GM23338 (cell line): ENCODE data around the gene CDC42BPG. TPM values are rescaled to one million over a fixed set of nuclear protein-coding genes. Genes with fewer than 3 reads are reported as not detected.

Experiments used
- ATAC-seq: fragments of 200-7000 bp; cut with Tn5 transposase; 3 replicates; pipeline ENCODE4 v1.9.1; 2020
- DNase-seq: peaks from one replicate; pipeline ENCODE4 v3.0.0-alpha.2; 2015; ENCODE audit warnings: low spot score
- H2AFZ ChIP-seq: fragments of 200-600 bp; sonication (generic); 2 replicates; pipeline ENCODE4 v1.8.0; 2016; ENCODE audit warnings: antibody characterized with exemption, mild to moderate bottlenecking, moderate library complexity
- H3F3A ChIP-seq: fragments of 200-600 bp; sonication (generic); replicated peaks from 2 replicates; pipeline ENCODE4 v1.8.0; 2017; ENCODE audit warnings: antibody characterized with exemption, mixed run types, low read depth
- H3K27ac ChIP-seq: fragments of 200-600 bp; sonication (generic); 2 replicates; pipeline ENCODE4 v1.6.1; 2016; ENCODE audit warnings: low read depth
- H3K27me3 ChIP-seq: fragments of 200-600 bp; sonication (generic); 2 replicates; pipeline ENCODE4 v1.8.0; 2016; ENCODE audit warnings: mild to moderate bottlenecking, mixed run types, moderate library complexity; ENCODE audit not compliant: insufficient read depth
- H3K36me3 ChIP-seq: fragments of 200-600 bp; sonication (generic); 2 replicates; pipeline ENCODE4 v1.8.0; 2016; ENCODE audit warnings: mild to moderate bottlenecking; ENCODE audit not compliant: insufficient read depth
- H3K4me1 ChIP-seq: fragments of 200-600 bp; sonication (generic); 2 replicates; pipeline ENCODE4 v1.8.0; 2016; ENCODE audit warnings: mild to moderate bottlenecking, moderate library complexity; ENCODE audit not compliant: insufficient read depth
- H3K4me2 ChIP-seq: fragments of 200-600 bp; sonication (generic); 2 replicates; pipeline ENCODE4 v1.7.1; 2017; ENCODE audit warnings: mixed run types
- H3K4me3 ChIP-seq: fragments of 200-600 bp; sonication (generic); 2 replicates; pipeline ENCODE4 v1.6.1; 2016; ENCODE audit warnings: mixed run types
- H3K79me2 ChIP-seq: fragments of 200-600 bp; sonication (generic); replicated peaks from 2 replicates; pipeline ENCODE4 v1.8.0; 2017; ENCODE audit warnings: mild to moderate bottlenecking; ENCODE audit not compliant: insufficient read depth
- H3K9me2 ChIP-seq: fragments of 200-600 bp; sonication (generic); 2 replicates; pipeline ENCODE4 v1.8.0; 2017; ENCODE audit not compliant: insufficient read depth
- H4K20me1 ChIP-seq: fragments of 200-600 bp; sonication (generic); replicated peaks from 2 replicates; pipeline ENCODE4 v1.8.0; 2017; ENCODE audit warnings: mild to moderate bottlenecking; ENCODE audit not compliant: insufficient read depth
- H3K27ac Mint-ChIP-seq: 2 replicates; pipeline ENCODE4 v1.8.0; 2020; ENCODE audit warnings: inconsistent platforms, mild to moderate bottlenecking, moderate library complexity, mixed read lengths
- H3K27me3 Mint-ChIP-seq: 3 replicates; pipeline ENCODE4 v1.8.0; 2022; ENCODE audit warnings: low read depth, mild to moderate bottlenecking, moderate library complexity, mixed read lengths, inconsistent platforms; ENCODE audit not compliant: insufficient read depth, poor library complexity
- H3K36me3 Mint-ChIP-seq: 3 replicates; pipeline ENCODE4 v1.8.0; 2021; ENCODE audit warnings: low read depth, mild to moderate bottlenecking, inconsistent platforms, moderate library complexity, mixed read lengths
- H3K4me1 Mint-ChIP-seq: 3 replicates; pipeline ENCODE4 v1.8.0; 2020; ENCODE audit warnings: mild to moderate bottlenecking, inconsistent platforms, mixed read lengths
- H3K4me3 Mint-ChIP-seq: 3 replicates; pipeline ENCODE4 v1.8.0; 2021; ENCODE audit warnings: moderate library complexity, mild to moderate bottlenecking, inconsistent platforms, mixed read lengths
- H3K9me3 Mint-ChIP-seq: 3 replicates; pipeline ENCODE4 v1.8.0; 2020; ENCODE audit warnings: moderate library complexity, mild to moderate bottlenecking, inconsistent platforms, mixed read lengths
- CREB1 ChIP-seq: fragments of 250-450 bp; sonication (Bioruptor Pico); IDR thresholded peaks from 2 replicates; pipeline ENCODE4 v1.5.0; 2020; ENCODE audit warnings: low read depth, mild to moderate bottlenecking, moderate library complexity
- CTCF ChIP-seq, 2 experiments: fragments of 200-600 bp in 1 of 2; sonication (generic) in 1 of 2; conservative IDR thresholded peaks; 2 replicates each; pipeline versions ENCODE4 v1.5.1 to v1.6.1; 2016 to 2017; ENCODE audit warnings: antibody characterized with exemption in 2 of 2, low read depth in 2 of 2, mild to moderate bottlenecking in 2 of 2, moderate library complexity in 1 of 2
- EZH2phosphoT487 ChIP-seq: fragments of 200-600 bp; sonication (generic); IDR thresholded peaks from one replicate; pipeline ENCODE4 v1.8.1; 2018; ENCODE audit warnings: antibody characterized with exemption; ENCODE audit not compliant: unreplicated experiment
- JUNB ChIP-seq: IDR thresholded peaks from one replicate; pipeline ENCODE4 v1.6.1; 2016; ENCODE audit warnings: antibody characterized with exemption; ENCODE audit not compliant: unreplicated experiment
- NANOG ChIP-seq: IDR thresholded peaks from 2 replicates; pipeline ENCODE4 v1.6.1; 2016; ENCODE audit warnings: antibody characterized with exemption, borderline replicate concordance
- POLR2AphosphoS5 ChIP-seq: IDR thresholded peaks from 2 replicates; pipeline ENCODE4 v1.6.1; 2016; ENCODE audit warnings: antibody characterized with exemption, low read depth
- REST ChIP-seq: IDR thresholded peaks from one replicate; pipeline ENCODE4 v1.6.1; 2018; ENCODE audit warnings: antibody characterized with exemption; ENCODE audit not compliant: unreplicated experiment
- ZNF114 ChIP-seq: fragments of 250-450 bp; sonication (Bioruptor Pico); IDR thresholded peaks from 2 replicates; pipeline ENCODE4 v1.5.0; 2020; ENCODE audit warnings: mild to moderate bottlenecking, moderate library complexity
- ZNF331 ChIP-seq: fragments of 250-450 bp; sonication (Bioruptor Pico); IDR thresholded peaks from 2 replicates; pipeline ENCODE4 v1.5.0; 2020; ENCODE audit warnings: low read depth, mild to moderate bottlenecking, moderate library complexity
- polyA plus RNA-seq: library from polyadenylated mRNA; unstranded; fragments of >200 nt; fragmentation: Nextera tagmentation; extraction: Ambion mirVana; gene quantifications from 2 replicates; pipeline ENCODE4 v1.2.1, GENCODE V29; 2016
- total RNA-seq: library from RNA; depleted of rRNA; stranded (reverse); fragments of >200 nt; shearing (Covaris generic); gene quantifications from 2 replicates; pipeline ENCODE4 v1.2.3, GENCODE V29; 2014
- TF ChIP-seq, protein P1 (sequence below): IDR thresholded peaks from 2 replicates; pipeline ENCODE4 v1.6.1; 2016; ENCODE audit warnings: antibody characterized with exemption

Gene CDC42BPG
- total and polyA plus RNA-seq, 2 experiments from 2014 or later, result 2.3 to 11.6 TPM

GRCh38 chr11:64833198-64833502 is 11.3 kb downstream of the CDC42BPG start:
- no peak overlapping the region for H3K4me3 ChIP-seq

More at GRCh38 chr11:64833198-64833502, 11.3 kb downstream of the CDC42BPG start:
- Histone ChIP-seq H3K4me1 (no peaks in the 10 kb centered on the region), H3K4me2 (no peak overlapping the region), H3K9me2 (no peaks in the 10 kb centered on the region), H2AFZ (no peak overlapping the region), H3F3A (no peaks in the 10 kb centered on the region), H4K20me1 (no peaks in the 10 kb centered on the region), H3K36me3 (no peaks in the 10 kb centered on the region), H3K27ac (no peak overlapping the region), H3K27me3 (no peaks in the 10 kb centered on the region), H3K79me2 (no peaks in the 10 kb centered on the region)
- H3K4me3 Mint-ChIP-seq, result no peak overlapping the region
- TF ChIP-seq REST (no peak), NANOG (no peak), CTCF (conservative IDR thresholded peaks at IDR 0.05; ENCODE audit: low read depth in 2 of 2) (no peak), EZH2phosphoT487 (no peak), CREB1 (no peak), POLR2AphosphoS5 (no peak), JUNB (no peak), ZNF114 (no peak), ZNF331 (CRISPR knock-in tag) (no peak)
- TF ChIP-seq, protein P1, sequence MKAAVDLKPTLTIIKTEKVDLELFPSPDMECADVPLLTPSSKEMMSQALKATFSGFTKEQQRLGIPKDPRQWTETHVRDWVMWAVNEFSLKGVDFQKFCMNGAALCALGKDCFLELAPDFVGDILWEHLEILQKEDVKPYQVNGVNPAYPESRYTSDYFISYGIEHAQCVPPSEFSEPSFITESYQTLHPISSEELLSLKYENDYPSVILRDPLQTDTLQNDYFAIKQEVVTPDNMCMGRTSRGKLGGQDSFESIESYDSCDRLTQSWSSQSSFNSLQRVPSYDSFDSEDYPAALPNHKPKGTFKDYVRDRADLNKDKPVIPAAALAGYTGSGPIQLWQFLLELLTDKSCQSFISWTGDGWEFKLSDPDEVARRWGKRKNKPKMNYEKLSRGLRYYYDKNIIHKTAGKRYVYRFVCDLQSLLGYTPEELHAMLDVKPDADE, result no peak
- DNase-seq (no peak), ATAC-seq (no peak)
- H3K9me3 Mint-ChIP-seq, result no peaks in the 10 kb centered on the region
- peaks cover 7% of the 10 kb centered on the region; the same call in 2 of the 3 replicates for H3K36me3 Mint-ChIP-seq
- peaks cover 2% of the 10 kb centered on the region for H3K27me3 Mint-ChIP-seq
- H3K4me1 Mint-ChIP-seq, result no peaks in the 10 kb centered on the region
- no peak overlapping the region for H3K27ac Mint-ChIP-seq
